ENCODE measurements around the gene PHACTR1. TPM values are rescaled to one million over a fixed set of nuclear protein-coding genes. Genes with fewer than 3 reads are reported as not detected.

PHACTR1 gene
- total RNA-seq, 2 experiments from 2014 or later = 0.47 to 0.61 TPM

DNA sequence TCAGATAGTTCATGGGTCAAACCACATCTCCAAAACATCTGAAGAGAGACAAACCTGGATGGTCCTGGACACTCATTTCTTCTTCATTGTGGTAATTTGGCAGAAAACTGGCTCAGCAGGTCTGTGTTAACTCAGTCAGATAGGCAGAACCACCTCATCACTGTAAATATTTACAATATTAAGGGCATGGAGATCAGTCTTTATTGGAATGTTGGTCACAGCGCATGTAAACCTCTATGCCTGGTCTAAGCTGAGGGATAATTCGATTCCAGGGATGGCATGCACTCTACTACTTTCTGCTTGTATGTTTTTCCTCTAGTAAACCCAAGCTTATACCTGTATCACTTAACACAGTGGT, 615.8 kb downstream of the PHACTR1 start:
- POLR2A ChIA-PET = no interaction called here
- peaks cover 6% of the 10 kb centered on the region for H3K27me3 Mint-ChIP-seq (ENCODE audit: low read depth)
- no peak for DNase-seq
- no peaks in the 10 kb centered on the region for H3K36me3 Mint-ChIP-seq (ENCODE audit: low read depth)
- no peak for ATAC-seq
- H3K27ac Mint-ChIP-seq = no peak overlapping the region
- CTCF ChIA-PET = interaction anchor here (0.9 to 7.1 kb wide), 13 partner anchors 9 to 420 kb away, joined by 3 to 62 read pairs (median 4); partner anchors contain the start of gene SIRT5
- no peaks in the 10 kb centered on the region for H3K9me3 Mint-ChIP-seq (ENCODE audit: insufficient read depth)
- H3K4me1 Mint-ChIP-seq (ENCODE audit: low read depth) = peaks cover 27% of the 10 kb centered on the region
- H3K4me3 Mint-ChIP-seq = no peak overlapping the region

DNA sequence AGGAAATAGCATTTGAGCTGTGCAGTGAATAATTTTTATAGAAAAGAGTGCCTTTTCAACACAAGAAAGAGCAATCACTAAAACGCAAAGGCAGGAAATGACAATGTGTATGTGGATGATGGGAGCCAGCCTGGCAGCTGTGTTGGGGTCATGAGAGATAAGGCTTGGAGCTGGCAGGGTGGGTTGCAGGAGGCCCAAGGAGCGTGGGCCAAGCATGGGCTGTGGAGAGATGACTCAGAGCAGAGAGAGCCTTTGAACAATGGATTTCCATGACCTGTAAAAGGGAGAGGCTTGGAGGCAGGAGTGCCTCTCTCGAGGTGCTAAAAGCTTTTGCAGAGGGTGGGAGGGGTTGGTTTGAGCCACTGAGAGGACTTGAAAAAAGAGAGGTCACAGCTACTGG, 618.4 kb downstream of the PHACTR1 start:
- DNase-seq (no peak), ATAC-seq (no peak)
- H3K4me1 Mint-ChIP-seq (ENCODE audit: low read depth) = peaks cover 25% of the 10 kb centered on the region
- H3K27me3 Mint-ChIP-seq (ENCODE audit: low read depth) = peaks cover 6% of the 10 kb centered on the region
- H3K4me3 Mint-ChIP-seq = no peak overlapping the region
- POLR2A ChIA-PET = no interaction called here
- CTCF ChIA-PET = interaction anchor here (0.6 to 1.6 kb wide), 10 partner anchors 20 to 732 kb away, joined by 3 to 8 read pairs (median 3); no protein-coding TSS in a partner anchor
- H3K27ac Mint-ChIP-seq = no peak overlapping the region
- no peaks in the 10 kb centered on the region for H3K36me3 Mint-ChIP-seq (ENCODE audit: low read depth)
- no peaks in the 10 kb centered on the region for H3K9me3 Mint-ChIP-seq (ENCODE audit: insufficient read depth)

DNA sequence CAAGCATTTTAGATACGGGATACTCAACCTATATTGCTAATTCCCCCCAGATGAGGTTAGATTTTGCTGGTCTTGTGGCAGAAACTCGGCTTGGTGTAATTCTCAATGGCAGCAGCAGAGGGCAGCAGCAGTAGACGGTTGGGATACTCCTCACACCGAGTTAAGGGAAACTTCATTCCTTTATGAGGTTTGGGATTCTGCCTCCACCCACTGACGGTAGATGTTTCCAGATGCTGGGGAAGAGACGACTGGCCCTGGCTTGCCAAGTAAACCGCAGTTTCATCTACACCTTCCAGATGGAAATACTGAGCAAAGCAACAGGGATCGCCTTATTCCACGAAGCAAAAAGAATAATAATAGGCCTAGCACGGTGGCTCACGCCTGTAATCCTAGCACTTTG, 620.0 kb downstream of the PHACTR1 start:
- ChIA-PET POLR2A (no interaction called here), CTCF (interaction anchor here (0.8 to 3.3 kb wide), 8 partner anchors 10 to 288 kb away, joined by 3 to 32 read pairs (median 3); partner anchors contain the start of gene SIRT5)
- peak; percentile 60 for ATAC-seq
- Mint-ChIP-seq H3K27ac (no peak overlapping the region), H3K27me3 (ENCODE audit: low read depth) (peaks cover 6% of the 10 kb centered on the region), H3K4me1 (ENCODE audit: low read depth) (peaks cover 32% of the 10 kb centered on the region), H3K4me3 (no peak overlapping the region), H3K9me3 (ENCODE audit: insufficient read depth) (no peaks in the 10 kb centered on the region), H3K36me3 (ENCODE audit: low read depth) (no peaks in the 10 kb centered on the region)
- DNase-seq = peak; percentile 85

DNA sequence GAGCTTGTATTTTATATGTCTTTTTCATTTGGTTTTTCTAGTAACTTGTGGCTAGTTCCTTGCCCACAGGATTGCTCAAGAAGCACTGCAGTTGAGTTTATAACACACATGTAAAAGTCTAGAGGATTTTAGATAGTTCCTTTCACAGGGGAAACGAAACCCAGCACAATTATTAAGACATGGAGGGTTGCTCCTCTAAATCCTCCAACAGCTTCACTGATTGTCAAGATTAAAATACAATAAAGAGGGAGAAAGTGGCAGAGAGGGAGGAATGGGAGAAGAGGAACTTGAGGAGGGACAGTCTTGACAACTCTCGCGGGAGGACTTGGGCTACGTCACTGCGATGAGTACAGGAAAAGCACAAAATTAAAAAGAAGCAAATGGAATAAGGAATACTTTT, 621.5 kb downstream of the PHACTR1 start:
- DNase-seq (no peak), ATAC-seq (no peak)
- H3K4me3 Mint-ChIP-seq = no peak overlapping the region
- no peaks in the 10 kb centered on the region for H3K36me3 Mint-ChIP-seq (ENCODE audit: low read depth)
- H3K4me1 Mint-ChIP-seq (ENCODE audit: low read depth) = peaks cover 30% of the 10 kb centered on the region
- CTCF ChIA-PET = interaction anchor here (0.8 to 3.3 kb wide), 17 partner anchors 9 to 426 kb away, joined by 3 to 32 read pairs (median 3); partner anchors contain the start of gene SIRT5
- POLR2A ChIA-PET = interaction anchor here (0.7 to 1.3 kb wide), 2 partner anchors 9 to 237 kb away, joined by 4 read pairs; no protein-coding TSS in a partner anchor
- peak overlapping the region; percentile 47 for H3K27ac Mint-ChIP-seq
- H3K9me3 Mint-ChIP-seq (ENCODE audit: insufficient read depth) = no peaks in the 10 kb centered on the region
- H3K27me3 Mint-ChIP-seq (ENCODE audit: low read depth) = peaks cover 6% of the 10 kb centered on the region

Measured in activated CD8-positive, alpha-beta T cell treated with anti-CD3 and anti-CD28 coated beads, Interleukin-2, amount 10 ng/mL, durations not matched to agents 7 days and 5 days (primary cell).